ENCODE data around the gene GJD3.

The GJD3 gene

DNA sequence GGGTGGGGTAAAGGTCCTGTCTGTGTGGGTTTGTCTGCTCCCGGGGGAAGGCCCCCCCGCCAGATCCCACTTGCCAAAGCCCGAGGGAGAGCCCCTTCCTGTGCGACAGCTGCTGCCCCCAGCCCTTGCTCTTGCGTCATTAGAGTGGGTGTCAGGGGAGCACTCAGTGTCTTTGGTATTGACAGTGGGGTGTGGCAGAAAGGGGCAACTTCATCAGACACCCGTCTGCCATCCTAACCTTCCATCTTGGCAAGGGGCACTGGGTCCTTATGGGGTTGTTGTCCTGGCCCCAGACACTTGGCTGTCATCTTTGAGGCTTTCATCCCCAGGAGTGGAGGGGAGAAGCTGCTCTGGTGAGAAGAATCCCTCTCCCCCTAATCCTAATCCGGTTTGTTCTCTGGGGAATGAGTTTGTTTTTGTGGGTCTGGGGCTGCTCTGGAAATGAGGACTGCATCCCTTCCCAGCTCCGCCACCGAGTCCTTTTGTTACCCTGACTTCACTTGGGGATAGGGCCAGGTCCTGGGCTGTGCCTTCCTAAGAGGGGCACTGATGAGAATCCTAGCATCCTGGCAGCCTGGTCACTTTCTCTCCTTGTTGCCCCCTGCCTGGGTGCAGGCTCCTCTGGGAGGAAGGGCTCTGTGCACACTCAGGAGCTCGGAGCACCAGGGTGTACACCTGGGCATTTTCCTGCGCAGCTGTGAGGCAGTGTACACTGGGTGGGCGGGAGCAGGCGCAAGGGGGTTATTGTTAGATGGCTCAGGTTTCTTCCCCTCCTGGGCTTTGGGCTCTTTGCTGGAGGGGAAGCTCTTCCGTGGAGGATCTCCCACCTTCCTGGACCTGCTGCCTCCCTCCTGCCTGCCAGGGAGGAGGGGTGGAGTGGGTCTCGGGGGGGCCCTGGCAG, 21.1 kb downstream of the GJD3 start:
- no peaks in the 10 kb centered on the region for H4K20me1 ChIP-seq (ENCODE audit: insufficient read depth, low read length, poor library complexity, severe bottlenecking)
- no peaks in the 10 kb centered on the region for H3K36me3 ChIP-seq (ENCODE audit: insufficient read depth, low read length)
- no peaks in the 10 kb centered on the region for H3K27me3 ChIP-seq (ENCODE audit: insufficient read depth, low read length, poor library complexity, severe bottlenecking)
- H3F3A ChIP-seq (ENCODE audit: low read depth), result 0 out of 2 replicates have a peak, but pooled peaks cover 9% of the 10 kb centered on the region
- H3K4me2 ChIP-seq (ENCODE audit: low read depth, low read length, poor library complexity, severe bottlenecking), result peak overlapping the region; percentile 84
- peaks cover 81% of the 10 kb centered on the region for H3K4me1 ChIP-seq (ENCODE audit: insufficient read depth, low read length, poor library complexity, severe bottlenecking)
- H2AFZ ChIP-seq (ENCODE audit: low read length), result no peak overlapping the region
- peak overlapping the region; percentile 73 for H3K4me3 ChIP-seq (ENCODE audit: low read length, poor library complexity, severe bottlenecking)
- peak overlapping the region; percentile 73 for H3K9ac ChIP-seq (ENCODE audit: low read depth, low read length, poor library complexity, severe bottlenecking)
- no peaks in the 10 kb centered on the region for H3K9me3 ChIP-seq (ENCODE audit: insufficient read depth, low read depth, low read length)
- no peaks in the 10 kb centered on the region for H3K9me2 ChIP-seq (replicated peaks; ENCODE audit: low read depth, low read length)
- TF ChIP-seq, protein P1, sequence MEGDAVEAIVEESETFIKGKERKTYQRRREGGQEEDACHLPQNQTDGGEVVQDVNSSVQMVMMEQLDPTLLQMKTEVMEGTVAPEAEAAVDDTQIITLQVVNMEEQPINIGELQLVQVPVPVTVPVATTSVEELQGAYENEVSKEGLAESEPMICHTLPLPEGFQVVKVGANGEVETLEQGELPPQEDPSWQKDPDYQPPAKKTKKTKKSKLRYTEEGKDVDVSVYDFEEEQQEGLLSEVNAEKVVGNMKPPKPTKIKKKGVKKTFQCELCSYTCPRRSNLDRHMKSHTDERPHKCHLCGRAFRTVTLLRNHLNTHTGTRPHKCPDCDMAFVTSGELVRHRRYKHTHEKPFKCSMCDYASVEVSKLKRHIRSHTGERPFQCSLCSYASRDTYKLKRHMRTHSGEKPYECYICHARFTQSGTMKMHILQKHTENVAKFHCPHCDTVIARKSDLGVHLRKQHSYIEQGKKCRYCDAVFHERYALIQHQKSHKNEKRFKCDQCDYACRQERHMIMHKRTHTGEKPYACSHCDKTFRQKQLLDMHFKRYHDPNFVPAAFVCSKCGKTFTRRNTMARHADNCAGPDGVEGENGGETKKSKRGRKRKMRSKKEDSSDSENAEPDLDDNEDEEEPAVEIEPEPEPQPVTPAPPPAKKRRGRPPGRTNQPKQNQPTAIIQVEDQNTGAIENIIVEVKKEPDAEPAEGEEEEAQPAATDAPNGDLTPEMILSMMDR (conservative IDR thresholded peaks at IDR 0.05; ENCODE audit: low read length), result no peak
- no peak for TF ChIP-seq EZH2phosphoT487 (IDR thresholded peaks at IDR 0.05; ENCODE audit: borderline replicate concordance)
- peaks cover 86% of the 10 kb centered on the region for H3K79me2 ChIP-seq (ENCODE audit: insufficient read depth, low read length)

DNA sequence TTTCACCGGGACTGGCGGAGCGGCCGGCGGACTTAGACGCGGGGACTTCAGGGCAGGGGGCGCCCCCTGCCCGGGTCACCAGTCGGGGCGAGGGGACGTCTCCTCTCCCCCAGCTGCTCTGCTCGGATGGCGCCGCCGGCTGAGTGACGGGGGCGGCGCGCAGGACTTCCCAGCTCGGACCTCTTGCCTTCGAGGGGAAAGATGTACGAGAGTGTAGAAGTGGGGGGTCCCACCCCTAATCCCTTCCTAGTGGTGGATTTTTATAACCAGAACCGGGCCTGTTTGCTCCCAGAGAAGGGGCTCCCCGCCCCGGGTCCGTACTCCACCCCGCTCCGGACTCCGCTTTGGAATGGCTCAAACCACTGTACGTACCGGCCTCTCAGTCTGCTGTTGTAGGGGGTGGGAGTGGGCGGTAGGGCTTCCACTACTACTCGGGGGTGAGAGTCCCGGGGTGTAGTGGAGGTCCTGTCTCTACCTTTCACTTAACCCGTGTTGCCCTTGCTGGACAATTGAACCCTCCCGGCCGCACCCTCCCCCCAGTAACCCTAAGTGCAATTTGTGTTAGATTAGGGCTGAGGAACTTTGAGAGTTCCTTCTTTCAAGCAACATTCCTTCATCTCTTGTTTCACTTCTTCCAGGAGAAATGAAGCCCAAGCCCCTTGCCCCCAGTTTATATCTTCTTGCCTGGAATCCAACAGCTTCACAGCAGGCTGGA, 21.9 kb downstream of the GJD3 start:
- Histone ChIP-seq H3K4me3 (ENCODE audit: low read length, poor library complexity, severe bottlenecking) (peak overlapping the region; percentile 74), H3K36me3 (ENCODE audit: insufficient read depth, low read length) (no peaks in the 10 kb centered on the region), H4K20me1 (ENCODE audit: insufficient read depth, low read length, poor library complexity, severe bottlenecking) (no peaks in the 10 kb centered on the region), H3K9me2 (replicated peaks; ENCODE audit: low read depth, low read length) (no peaks in the 10 kb centered on the region), H3K27me3 (ENCODE audit: insufficient read depth, low read length, poor library complexity, severe bottlenecking) (no peaks in the 10 kb centered on the region), H3K9ac (ENCODE audit: low read depth, low read length, poor library complexity, severe bottlenecking) (peak overlapping the region; percentile 73), H3K9me3 (ENCODE audit: insufficient read depth, low read depth, low read length) (no peaks in the 10 kb centered on the region), H3F3A (ENCODE audit: low read depth) (0 out of 2 replicates have a peak, but pooled peaks cover 9% of the 10 kb centered on the region), H2AFZ (ENCODE audit: low read length) (no peak overlapping the region), H3K79me2 (ENCODE audit: insufficient read depth, low read length) (peaks cover 86% of the 10 kb centered on the region), H3K4me1 (ENCODE audit: insufficient read depth, low read length, poor library complexity, severe bottlenecking) (peaks cover 81% of the 10 kb centered on the region), H3K4me2 (ENCODE audit: low read depth, low read length, poor library complexity, severe bottlenecking) (peak overlapping the region; percentile 84)
- TF ChIP-seq, protein P1 (conservative IDR thresholded peaks at IDR 0.05; ENCODE audit: low read length), result no peak
- TF ChIP-seq EZH2phosphoT487 (IDR thresholded peaks at IDR 0.05; ENCODE audit: borderline replicate concordance), result no peak

DNA sequence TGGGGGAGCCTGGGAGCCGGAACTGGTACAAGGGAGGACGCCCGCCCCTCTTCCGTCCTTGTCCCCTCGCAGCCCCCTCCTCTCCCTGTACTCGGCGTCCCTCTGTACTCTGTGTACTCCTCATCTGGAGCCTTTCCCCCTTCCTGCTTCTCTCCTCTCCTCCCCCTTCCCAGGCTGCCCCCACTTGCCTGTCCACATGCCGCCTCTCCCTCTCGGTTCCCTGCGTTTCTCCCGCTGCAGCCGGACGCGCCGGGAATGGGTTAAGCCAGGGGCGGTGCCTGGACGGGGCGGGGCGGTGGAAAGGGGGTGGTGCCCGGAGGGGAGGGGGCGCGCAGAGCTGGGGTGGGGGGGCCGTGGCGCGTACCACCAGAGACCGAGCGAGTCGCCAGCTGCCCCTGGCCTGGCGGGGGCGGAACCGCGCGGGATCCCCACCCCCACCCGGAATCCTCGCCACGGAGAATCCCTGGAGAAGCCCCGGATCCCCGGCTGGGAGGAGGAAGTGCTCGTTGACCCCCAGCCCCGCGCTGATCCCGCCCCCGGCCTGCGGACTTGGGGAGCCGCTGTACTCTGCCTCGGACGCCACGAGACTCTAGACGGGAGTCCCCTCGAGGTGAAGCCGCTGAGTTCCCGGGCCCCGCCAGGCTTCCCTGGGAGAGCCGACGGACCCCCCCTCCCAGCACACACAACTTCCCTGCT, 22.6 kb downstream of the GJD3 start:
- H3K79me2 ChIP-seq (ENCODE audit: insufficient read depth, low read length), result peaks cover 86% of the 10 kb centered on the region
- H3K9ac ChIP-seq (ENCODE audit: low read depth, low read length, poor library complexity, severe bottlenecking), result peak overlapping the region; percentile 75
- no peaks in the 10 kb centered on the region for H3K9me2 ChIP-seq (replicated peaks; ENCODE audit: low read depth, low read length)
- H3K4me3 ChIP-seq (ENCODE audit: low read length, poor library complexity, severe bottlenecking), result peak overlapping the region; percentile 74
- peaks cover 82% of the 10 kb centered on the region for H3K4me1 ChIP-seq (ENCODE audit: insufficient read depth, low read length, poor library complexity, severe bottlenecking)
- H3F3A ChIP-seq (ENCODE audit: low read depth), result 0 out of 2 replicates have a peak, but pooled peaks cover 9% of the 10 kb centered on the region
- H4K20me1 ChIP-seq (ENCODE audit: insufficient read depth, low read length, poor library complexity, severe bottlenecking), result no peaks in the 10 kb centered on the region
- H2AFZ ChIP-seq (ENCODE audit: low read length), result no peak overlapping the region; the same call in 1 of the 2 replicates
- H3K36me3 ChIP-seq (ENCODE audit: insufficient read depth, low read length), result no peaks in the 10 kb centered on the region
- TF ChIP-seq, protein P1 (conservative IDR thresholded peaks at IDR 0.05; ENCODE audit: low read length), result no peak
- no peak for TF ChIP-seq EZH2phosphoT487 (IDR thresholded peaks at IDR 0.05; ENCODE audit: borderline replicate concordance)
- H3K4me2 ChIP-seq (ENCODE audit: low read depth, low read length, poor library complexity, severe bottlenecking), result peak overlapping the region; percentile 84
- H3K9me3 ChIP-seq (ENCODE audit: insufficient read depth, low read depth, low read length), result no peaks in the 10 kb centered on the region
- no peaks in the 10 kb centered on the region for H3K27me3 ChIP-seq (ENCODE audit: insufficient read depth, low read length, poor library complexity, severe bottlenecking)
